HG03139 (cell line): Measurements from ENCODE around the gene SP9.

Experiments
- ATAC-seq: cut with Tn5 transposase; IDR thresholded peaks from one replicate; pipeline ENCODE4 v1.9.1; 2021; ENCODE audit not compliant: unreplicated experiment

SP9 gene

GRCh38 chr2:174333372-174334277 lies 1.1 kb upstream of the SP9 start:
- no peak for ATAC-seq

- ATAC-seq = no peak
These were observed 457 bp upstream of the SP9 start for GRCh38 chr2:174334278-174334715.

- ATAC-seq = no peak
These were observed 667 bp downstream of the SP9 start for GRCh38 chr2:174335254-174335987.

- ATAC-seq = no peak
These were observed 1.3 kb downstream of the SP9 start for GRCh38 chr2:174335988-174336500.

- no peak for ATAC-seq
These were observed 2.0 kb downstream of the SP9 start for GRCh38 chr2:174336501-174337336.

- ATAC-seq = no peak
These were observed 2.8 kb downstream of the SP9 start for GRCh38 chr2:174337337-174338146.

GRCh38 chr2:174338147-174338605 lies 3.4 kb downstream of the SP9 start:
- ATAC-seq = no peak

- ATAC-seq = no peak
These were observed 4.2 kb downstream of the SP9 start for GRCh38 chr2:174338671-174339560.

- ATAC-seq = no peak
These were observed 5.0 kb downstream of the SP9 start for GRCh38 chr2:174339561-174340399.

- no peak for ATAC-seq
These were observed 5.9 kb downstream of the SP9 start for GRCh38 chr2:174340400-174341292.

GRCh38 chr2:174341293-174341994 lies 6.7 kb downstream of the SP9 start:
- no peak for ATAC-seq

- no peak for ATAC-seq
These were observed 7.4 kb downstream of the SP9 start for GRCh38 chr2:174341995-174342685.

GRCh38 chr2:174342686-174343342 lies 8.1 kb downstream of the SP9 start:
- no peak for ATAC-seq

- no peak for ATAC-seq
These were observed 8.5 kb downstream of the SP9 start for GRCh38 chr2:174343343-174343622.

- no peak for ATAC-seq
These were observed 9.1 kb downstream of the SP9 start for GRCh38 chr2:174343623-174344455.
